Activated B cell treated with CpG ODN at 0.5 μM for 24 hours (primary cell): Measurements from ENCODE around the gene GPRC5C. TPM values are rescaled to one million over a fixed set of nuclear protein-coding genes. Genes with fewer than 3 reads are reported as not detected.
A peak's percentile ranks its signal among the peaks of the same experiment; 100 is the strongest.

ENCODE experiments used
- ATAC-seq: fragments of 200-7000 bp; cut with Tn5 transposase; one replicate; pipeline ENCODE4 v1.10.0; 2021; ENCODE audit warnings: low read depth, mild to moderate bottlenecking, moderate library complexity
- CTCF ChIA-PET: fragments of 350-600 bp; sonication (Branson Sonifier 250); formaldehyde crosslinking; loops from one replicate; lab custom pipeline; 2021; ENCODE audit warnings: antibody characterized with exemption; lab: Charles Lee
- POLR2A ChIA-PET: fragments of 350-600 bp; sonication (Branson Sonifier 250); formaldehyde crosslinking; loops from one replicate; lab custom pipeline; 2021; ENCODE audit warnings: antibody characterized with exemption; lab: Charles Lee
- DNase-seq: peaks from one replicate; pipeline ENCODE4 v3.0.0; 2022
- H3K27ac Mint-ChIP-seq: one replicate; pipeline ENCODE4 v1.8.0; 2020; ENCODE audit warnings: mixed read lengths
- H3K27me3 Mint-ChIP-seq: one replicate; pipeline ENCODE4 v1.8.0; 2021; ENCODE audit warnings: mixed read lengths
- H3K36me3 Mint-ChIP-seq: one replicate; pipeline ENCODE4 v1.8.0; 2021; ENCODE audit warnings: low read depth, mixed read lengths
- H3K4me1 Mint-ChIP-seq: one replicate; pipeline ENCODE4 v1.8.0; 2021; ENCODE audit warnings: mixed read lengths
- H3K4me3 Mint-ChIP-seq: one replicate; pipeline ENCODE4 v1.8.0; 2020; ENCODE audit warnings: mild to moderate bottlenecking, mixed read lengths
- H3K9me3 Mint-ChIP-seq: one replicate; pipeline ENCODE4 v1.8.0; 2020; ENCODE audit warnings: mixed read lengths
- intact Hi-C: fragments of 100-400 bp; cut with micrococcal nuclease; formaldehyde crosslinking; loops from one replicate; pipeline ENCODE4 v1.15.1; 2024
- total RNA-seq: library from RNA; stranded (reverse); gene quantifications from 2 replicates; pipeline ENCODE4 v1.2.3, GENCODE V29; 2022
- TF ChIP-seq, protein P1 (sequence below): fragments of 200-600 bp; IDR thresholded peaks from one replicate; pipeline ENCODE4 v1.8.0; 2022; ENCODE audit warnings: antibody characterized with exemption, mild to moderate bottlenecking

GPRC5C gene
- total RNA-seq, 1 donor from 2014 or later, result 17.0 TPM

DNA sequence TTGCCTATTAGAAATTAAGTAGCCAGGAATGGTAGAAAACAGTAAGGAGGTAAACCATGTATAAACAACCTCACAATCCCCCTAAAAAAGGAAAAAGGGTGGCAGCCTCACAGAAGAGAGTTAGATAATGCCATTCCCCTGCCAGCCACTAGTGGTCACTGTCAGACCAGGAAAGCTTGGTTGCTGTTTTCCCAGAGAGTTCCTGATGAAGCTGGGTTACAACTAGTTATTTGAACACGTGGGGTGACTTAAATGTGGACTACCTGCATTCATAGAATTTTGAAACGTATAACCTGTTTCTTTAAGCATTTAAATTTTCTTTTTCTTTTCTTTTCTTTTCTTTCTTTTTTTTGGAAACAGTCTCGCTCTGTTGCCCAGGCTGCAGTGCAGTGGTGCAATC, 5.8 kb downstream of the GPRC5C start:
- Mint-ChIP-seq H3K27me3 (peaks cover 28% of the 10 kb centered on the region), H3K27ac (no peak overlapping the region), H3K9me3 (peaks cover 24% of the 10 kb centered on the region), H3K36me3 (peaks cover 1% of the 10 kb centered on the region), H3K4me3 (no peak overlapping the region), H3K4me1 (peaks cover 9% of the 10 kb centered on the region)
- ATAC-seq (no peak), DNase-seq (no peak)
- ChIA-PET POLR2A (interaction anchor here (0.7 kb wide), 1 partner anchor 524 kb away, joined by 5 read pairs; no protein-coding TSS in a partner anchor), CTCF (interaction anchor here (0.7 to 1.6 kb wide), 5 partner anchors 18 to 219 kb away, joined by 3 to 5 read pairs (median 4); no protein-coding TSS in a partner anchor)
- TF ChIP-seq, protein P1, sequence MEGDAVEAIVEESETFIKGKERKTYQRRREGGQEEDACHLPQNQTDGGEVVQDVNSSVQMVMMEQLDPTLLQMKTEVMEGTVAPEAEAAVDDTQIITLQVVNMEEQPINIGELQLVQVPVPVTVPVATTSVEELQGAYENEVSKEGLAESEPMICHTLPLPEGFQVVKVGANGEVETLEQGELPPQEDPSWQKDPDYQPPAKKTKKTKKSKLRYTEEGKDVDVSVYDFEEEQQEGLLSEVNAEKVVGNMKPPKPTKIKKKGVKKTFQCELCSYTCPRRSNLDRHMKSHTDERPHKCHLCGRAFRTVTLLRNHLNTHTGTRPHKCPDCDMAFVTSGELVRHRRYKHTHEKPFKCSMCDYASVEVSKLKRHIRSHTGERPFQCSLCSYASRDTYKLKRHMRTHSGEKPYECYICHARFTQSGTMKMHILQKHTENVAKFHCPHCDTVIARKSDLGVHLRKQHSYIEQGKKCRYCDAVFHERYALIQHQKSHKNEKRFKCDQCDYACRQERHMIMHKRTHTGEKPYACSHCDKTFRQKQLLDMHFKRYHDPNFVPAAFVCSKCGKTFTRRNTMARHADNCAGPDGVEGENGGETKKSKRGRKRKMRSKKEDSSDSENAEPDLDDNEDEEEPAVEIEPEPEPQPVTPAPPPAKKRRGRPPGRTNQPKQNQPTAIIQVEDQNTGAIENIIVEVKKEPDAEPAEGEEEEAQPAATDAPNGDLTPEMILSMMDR, result no peak
- intact Hi-C loops, result loop anchor here (10.0 kb wide), 1 partner anchor 297 kb away; the partner anchor contains the start of gene RAB37

DNA sequence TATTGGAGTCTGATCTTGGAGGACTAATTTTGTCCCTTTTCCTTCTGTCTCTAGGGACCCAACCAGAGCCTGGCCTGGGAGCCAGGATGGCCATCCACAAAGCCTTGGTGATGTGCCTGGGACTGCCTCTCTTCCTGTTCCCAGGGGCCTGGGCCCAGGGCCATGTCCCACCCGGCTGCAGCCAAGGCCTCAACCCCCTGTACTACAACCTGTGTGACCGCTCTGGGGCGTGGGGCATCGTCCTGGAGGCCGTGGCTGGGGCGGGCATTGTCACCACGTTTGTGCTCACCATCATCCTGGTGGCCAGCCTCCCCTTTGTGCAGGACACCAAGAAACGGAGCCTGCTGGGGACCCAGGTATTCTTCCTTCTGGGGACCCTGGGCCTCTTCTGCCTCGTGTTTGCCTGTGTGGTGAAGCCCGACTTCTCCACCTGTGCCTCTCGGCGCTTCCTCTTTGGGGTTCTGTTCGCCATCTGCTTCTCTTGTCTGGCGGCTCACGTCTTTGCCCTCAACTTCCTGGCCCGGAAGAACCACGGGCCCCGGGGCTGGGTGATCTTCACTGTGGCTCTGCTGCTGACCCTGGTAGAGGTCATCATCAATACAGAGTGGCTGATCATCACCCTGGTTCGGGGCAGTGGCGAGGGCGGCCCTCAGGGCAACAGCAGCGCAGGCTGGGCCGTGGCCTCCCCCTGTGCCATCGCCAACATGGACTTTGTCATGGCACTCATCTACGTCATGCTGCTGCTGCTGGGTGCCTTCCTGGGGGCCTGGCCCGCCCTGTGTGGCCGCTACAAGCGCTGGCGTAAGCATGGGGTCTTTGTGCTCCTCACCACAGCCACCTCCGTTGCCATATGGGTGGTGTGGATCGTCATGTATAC, 8.0 kb downstream of the GPRC5C start:
- Mint-ChIP-seq H3K27me3 (peaks cover 17% of the 10 kb centered on the region), H3K36me3 (peaks cover 1% of the 10 kb centered on the region), H3K9me3 (peaks cover 24% of the 10 kb centered on the region), H3K27ac (no peak overlapping the region), H3K4me1 (peaks cover 22% of the 10 kb centered on the region), H3K4me3 (no peak overlapping the region)
- intact Hi-C loops, result loop anchor here (10.0 kb wide), 1 partner anchor 295 kb away; the partner anchor contains the start of gene RAB37
- no peak for DNase-seq
- POLR2A ChIA-PET, result no interaction called here
- ATAC-seq, result no peak
- TF ChIP-seq, protein P1, result no peak
- CTCF ChIA-PET, result no interaction called here

DNA sequence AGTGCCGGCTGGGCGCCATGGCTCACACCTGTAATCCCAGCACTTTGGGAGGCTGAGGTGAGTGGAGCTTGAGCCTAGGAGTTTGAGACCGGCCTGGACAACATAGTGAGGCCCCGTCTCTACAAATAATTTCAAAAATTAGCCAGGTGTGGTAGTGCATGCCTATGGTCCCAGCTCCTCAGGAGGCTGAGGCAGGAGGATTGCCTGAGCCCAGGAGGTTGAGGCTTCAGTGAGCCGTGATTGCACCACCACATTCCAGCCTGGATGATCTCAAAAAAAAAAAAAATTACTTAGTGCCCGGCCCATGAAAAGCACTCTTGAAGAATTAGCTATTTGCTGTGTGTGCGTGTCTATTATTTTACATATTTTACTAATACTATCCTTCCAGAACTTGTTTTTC, 9.6 kb downstream of the GPRC5C start:
- TF ChIP-seq, protein P1, result no peak
- peaks cover 22% of the 10 kb centered on the region for H3K9me3 Mint-ChIP-seq
- peaks cover 7% of the 10 kb centered on the region for H3K27me3 Mint-ChIP-seq
- intact Hi-C loops, result no loop called here
- no peak overlapping the region for H3K4me3 Mint-ChIP-seq
- no peak for DNase-seq
- no peak for ATAC-seq
- peaks cover 22% of the 10 kb centered on the region for H3K4me1 Mint-ChIP-seq
- no peak overlapping the region for H3K27ac Mint-ChIP-seq
- POLR2A ChIA-PET, result interaction anchor here (0.7 kb wide), 1 partner anchor 297 kb away, joined by 4 read pairs; no protein-coding TSS in a partner anchor
- CTCF ChIA-PET, result no interaction called here
- H3K36me3 Mint-ChIP-seq, result peaks cover 1% of the 10 kb centered on the region

DNA sequence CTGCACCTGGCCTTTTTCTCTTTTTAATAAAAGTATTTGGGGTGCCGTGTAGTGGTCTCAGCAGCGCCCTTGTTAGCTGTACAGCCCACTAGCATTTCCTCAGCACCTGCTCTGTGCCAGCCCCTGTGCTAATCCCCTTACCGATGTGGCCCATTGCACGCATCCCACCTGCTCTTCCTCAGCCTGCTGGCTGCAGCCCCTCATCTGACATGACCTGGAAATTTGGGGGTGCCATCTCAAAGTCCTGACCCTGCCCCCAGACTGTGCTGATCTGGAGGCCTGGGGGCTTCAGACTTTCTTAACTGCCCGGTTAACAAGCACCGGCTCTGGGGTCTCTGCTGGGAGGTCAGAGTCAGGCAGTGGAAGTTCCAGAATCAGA, 10.4 kb downstream of the GPRC5C start:
- intact Hi-C loops, result loop anchor here (1.0 kb wide), 1 partner anchor 10 kb away; the partner anchor contains the start of gene GPRC5C

More for the DNA sequence above, 10.4 kb downstream of the GPRC5C start:
- Mint-ChIP-seq H3K9me3 (peaks cover 16% of the 10 kb centered on the region), H3K36me3 (peaks cover 1% of the 10 kb centered on the region), H3K27ac (no peak overlapping the region), H3K4me3 (peak overlapping the region; percentile 63), H3K4me1 (peaks cover 23% of the 10 kb centered on the region), H3K27me3 (peaks cover 7% of the 10 kb centered on the region)
- TF ChIP-seq, protein P1, result no peak
- CTCF ChIA-PET, result no interaction called here
- ATAC-seq (no peak), DNase-seq (no peak)
- POLR2A ChIA-PET, result no interaction called here
